ENCODE results near the gene CCZ1. TPM values are rescaled to one million over a fixed set of nuclear protein-coding genes. Genes with fewer than 3 reads are reported as not detected.
"Not testable (repeated sequence)": the region's sequence is repeated elsewhere in the genome, so short reads cannot be mapped to it uniquely, and the experiment has no call there.

Gene CCZ1
- total and polyA plus RNA-seq, 2 donors (not counting 1 experiment from before 2014, with no cell fraction given): 30.8 to 66.2 TPM

DNA sequence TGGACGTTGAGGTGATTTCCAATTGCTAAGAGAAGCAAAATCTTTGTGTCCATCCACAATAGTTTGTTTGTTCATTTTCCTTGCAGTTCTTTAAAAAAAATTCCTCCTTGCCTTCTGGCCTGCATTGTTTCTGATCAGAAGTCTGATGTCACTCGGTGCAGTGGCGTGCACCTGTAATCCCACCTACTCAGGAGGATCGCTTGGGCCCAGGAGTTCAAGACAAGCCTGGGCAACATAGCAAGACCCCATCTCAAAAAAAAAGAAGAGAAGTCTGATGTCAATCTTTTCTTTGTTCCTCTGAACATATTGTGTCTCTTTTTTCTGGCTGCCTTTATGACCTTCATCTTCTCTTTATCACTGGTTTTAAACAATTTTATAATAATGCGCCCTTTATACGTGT lies 31.5 kb upstream of the CCZ1 start:
- DNase-seq (no peak), ATAC-seq (ENCODE audit: low read depth) (no peak)
- H3K4me2 ChIP-seq (replicated peaks; ENCODE audit: low read depth, low read length, poor library complexity, severe bottlenecking): no peak overlapping the region
- no peaks in the 10 kb centered on the region for H4K20me1 ChIP-seq (ENCODE audit: control insufficient read depth, insufficient read depth, low read length, poor library complexity, severe bottlenecking)
- no peak for TF ChIP-seq EZH2 (IDR thresholded peaks at IDR 0.05; ENCODE audit: borderline replicate concordance, insufficient read depth, low read depth, low read length, poor library complexity, severe bottlenecking)
- TF ChIP-seq, protein P1, sequence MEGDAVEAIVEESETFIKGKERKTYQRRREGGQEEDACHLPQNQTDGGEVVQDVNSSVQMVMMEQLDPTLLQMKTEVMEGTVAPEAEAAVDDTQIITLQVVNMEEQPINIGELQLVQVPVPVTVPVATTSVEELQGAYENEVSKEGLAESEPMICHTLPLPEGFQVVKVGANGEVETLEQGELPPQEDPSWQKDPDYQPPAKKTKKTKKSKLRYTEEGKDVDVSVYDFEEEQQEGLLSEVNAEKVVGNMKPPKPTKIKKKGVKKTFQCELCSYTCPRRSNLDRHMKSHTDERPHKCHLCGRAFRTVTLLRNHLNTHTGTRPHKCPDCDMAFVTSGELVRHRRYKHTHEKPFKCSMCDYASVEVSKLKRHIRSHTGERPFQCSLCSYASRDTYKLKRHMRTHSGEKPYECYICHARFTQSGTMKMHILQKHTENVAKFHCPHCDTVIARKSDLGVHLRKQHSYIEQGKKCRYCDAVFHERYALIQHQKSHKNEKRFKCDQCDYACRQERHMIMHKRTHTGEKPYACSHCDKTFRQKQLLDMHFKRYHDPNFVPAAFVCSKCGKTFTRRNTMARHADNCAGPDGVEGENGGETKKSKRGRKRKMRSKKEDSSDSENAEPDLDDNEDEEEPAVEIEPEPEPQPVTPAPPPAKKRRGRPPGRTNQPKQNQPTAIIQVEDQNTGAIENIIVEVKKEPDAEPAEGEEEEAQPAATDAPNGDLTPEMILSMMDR (IDR thresholded peaks at IDR 0.05): no peak
- no peaks in the 10 kb centered on the region for H3K4me1 ChIP-seq (ENCODE audit: control insufficient read depth in 2 of 2, insufficient read depth in 2 of 2, low read length in 2 of 2)
- no peak overlapping the region for H3K4me3 Mint-ChIP-seq
- intact Hi-C loops (cut with micrococcal nuclease): no loop called here
- no peak overlapping the region for H3K27ac ChIP-seq (ENCODE audit: low read length in 2 of 2)
- CTCF ChIA-PET: no interaction called here
- H3K9me3 Mint-ChIP-seq (ENCODE audit: insufficient read depth): no peaks in the 10 kb centered on the region
- no peak overlapping the region for H3K9ac ChIP-seq (ENCODE audit: low read length)
- H3K27me3 Mint-ChIP-seq: peaks cover 31% of the 10 kb centered on the region
- H3K36me3 ChIP-seq (replicated peaks in 1 of 2; ENCODE audit: control extremely low read depth in 1 of 2, control insufficient read depth in 1 of 2, extremely low read depth in 1 of 2, insufficient read depth in 2 of 2, low read length in 1 of 2): no peaks in the 10 kb centered on the region
- H3K27ac Mint-ChIP-seq: no peak overlapping the region
- H3K27me3 ChIP-seq (replicated peaks in 1 of 4; ENCODE audit: control extremely low read depth in 1 of 4, control insufficient read depth in 3 of 4, insufficient read depth in 4 of 4, low read length in 3 of 4): no peaks in the 10 kb centered on the region
- H2AFZ ChIP-seq (ENCODE audit: insufficient read depth, low read depth, low read length, poor library complexity, severe bottlenecking): no peak overlapping the region
- no peaks in the 10 kb centered on the region for H3K9me3 ChIP-seq (ENCODE audit: control extremely low read depth in 1 of 3, control insufficient read depth in 2 of 3, insufficient read depth in 1 of 3, low read length in 2 of 3)
- POLR2A ChIA-PET: interaction anchor here (0.7 kb wide), 1 partner anchor 10 kb away, joined by 4 read pairs; no protein-coding TSS in a partner anchor
- H3K79me2 ChIP-seq (ENCODE audit: control insufficient read depth, insufficient read depth, low read length): no peaks in the 10 kb centered on the region
- no peaks in the 10 kb centered on the region for H3K4me1 Mint-ChIP-seq
- 80% methylated on average over 1 of the region's 6 CpGs for WGBS (ENCODE audit: insufficient coverage)
- no peak overlapping the region for H3K4me3 ChIP-seq (ENCODE audit: control extremely low read depth in 1 of 5, extremely low read depth in 1 of 5, insufficient read depth in 1 of 5, low read depth in 2 of 5, low read length in 4 of 5)

DNA sequence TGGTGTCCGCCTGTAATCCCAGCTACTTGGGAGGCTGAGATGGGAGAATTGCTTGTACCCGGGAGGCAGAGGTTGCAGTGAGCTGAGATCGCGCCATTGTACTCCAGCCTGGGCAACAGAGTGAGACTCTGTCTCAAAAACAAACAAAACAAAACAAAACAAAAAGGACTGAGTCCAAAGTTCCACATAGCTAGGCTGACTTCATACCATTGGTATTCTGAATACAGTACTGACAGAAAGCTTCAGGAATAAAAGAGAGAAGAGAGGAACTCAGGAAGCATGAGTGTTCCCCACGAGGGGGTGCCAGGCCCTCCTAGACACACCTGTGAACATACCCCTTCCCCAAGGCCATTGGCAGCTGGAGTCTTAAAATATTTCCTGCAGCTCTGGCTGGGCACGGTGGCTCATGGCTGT lies 29.6 kb upstream of the CCZ1 start:
- CTCF ChIA-PET: not testable (repeated sequence)

More for the DNA sequence above, 29.6 kb upstream of the CCZ1 start:
- H3K36me3 ChIP-seq (replicated peaks in 1 of 2; ENCODE audit: control extremely low read depth in 1 of 2, control insufficient read depth in 1 of 2, extremely low read depth in 1 of 2, insufficient read depth in 2 of 2, low read length in 1 of 2); H3K9me3 Mint-ChIP-seq (ENCODE audit: insufficient read depth); H2AFZ ChIP-seq (ENCODE audit: insufficient read depth, low read depth, low read length, poor library complexity, severe bottlenecking); H3K79me2 ChIP-seq (ENCODE audit: control insufficient read depth, insufficient read depth, low read length); intact Hi-C loops (cut with micrococcal nuclease); H3K4me3 ChIP-seq (ENCODE audit: control extremely low read depth in 1 of 5, extremely low read depth in 1 of 5, insufficient read depth in 1 of 5, low read depth in 2 of 5, low read length in 4 of 5); H3K4me2 ChIP-seq (replicated peaks; ENCODE audit: low read depth, low read length, poor library complexity, severe bottlenecking); H3K9ac ChIP-seq (ENCODE audit: low read length); DNase-seq; ATAC-seq (ENCODE audit: low read depth); H3K4me1 ChIP-seq (ENCODE audit: control insufficient read depth in 2 of 2, insufficient read depth in 2 of 2, low read length in 2 of 2); H4K20me1 ChIP-seq (ENCODE audit: control insufficient read depth, insufficient read depth, low read length, poor library complexity, severe bottlenecking); H3K27me3 ChIP-seq (replicated peaks in 1 of 4; ENCODE audit: control extremely low read depth in 1 of 4, control insufficient read depth in 3 of 4, insufficient read depth in 4 of 4, low read length in 3 of 4); H3K27ac ChIP-seq (ENCODE audit: low read length in 2 of 2); H3K27ac Mint-ChIP-seq; H3K4me1 Mint-ChIP-seq; H3K4me3 Mint-ChIP-seq; H3K9me3 ChIP-seq (ENCODE audit: control extremely low read depth in 1 of 3, control insufficient read depth in 2 of 3, insufficient read depth in 1 of 3, low read length in 2 of 3): not testable (repeated sequence)
- H3K27me3 Mint-ChIP-seq: peaks cover 18% of the 10 kb centered on the region
- WGBS (ENCODE audit: insufficient coverage): 100% methylated on average over 1 of the region's 6 CpGs
- POLR2A ChIA-PET: interaction anchor here (0.6 kb wide), 1 partner anchor 18 kb away, joined by 4 read pairs; no protein-coding TSS in a partner anchor

Data from B cell (primary cell).